H9 (cell line): ENCODE measurements around the gene LSM11. TPM values are rescaled to one million over a fixed set of nuclear protein-coding genes. Genes with fewer than 3 reads are reported as not detected.

Experiments
- DNase-seq: peaks from one replicate; pipeline ENCODE4 v3.0.0-alpha.2; 2017
- H2AFZ ChIP-seq: one replicate; pipeline ENCODE4 v1.6.1; 2013; ENCODE audit warnings: mild to moderate bottlenecking, low read length, control low read depth, moderate library complexity
- H2AK5ac ChIP-seq: 2 replicates; pipeline ENCODE4 v1.6.1; 2013; ENCODE audit warnings: low read length, control low read depth, mixed read lengths; ENCODE audit not compliant: insufficient read length
- H2BK120ac ChIP-seq: one replicate; pipeline ENCODE4 v1.6.1; 2013; ENCODE audit warnings: low read depth, mild to moderate bottlenecking, low read length, control low read depth, inconsistent platforms; ENCODE audit not compliant: poor library complexity, severe bottlenecking
- H2BK12ac ChIP-seq: 2 replicates; pipeline ENCODE4 v1.6.1; 2013; ENCODE audit warnings: low read length, control low read depth, mixed read lengths, low read depth; ENCODE audit not compliant: insufficient read length
- H2BK15ac ChIP-seq: 2 replicates; pipeline ENCODE4 v1.6.1; 2013; ENCODE audit warnings: low read depth, low read length, control low read depth
- H2BK20ac ChIP-seq: one replicate; pipeline ENCODE4 v1.6.1; 2013; ENCODE audit warnings: low read depth, mild to moderate bottlenecking, low read length, control low read depth, inconsistent platforms; ENCODE audit not compliant: poor library complexity, severe bottlenecking
- H2BK5ac ChIP-seq: 2 replicates; pipeline ENCODE4 v1.6.1; 2013; ENCODE audit warnings: low read length, control low read depth, mixed read lengths; ENCODE audit not compliant: insufficient read length
- H3K14ac ChIP-seq: 2 replicates; pipeline ENCODE4 v1.6.1; 2013; ENCODE audit warnings: low read length, control low read depth; ENCODE audit not compliant: insufficient read depth
- H3K18ac ChIP-seq: 2 replicates; pipeline ENCODE4 v1.6.1; 2013; ENCODE audit warnings: low read depth, mild to moderate bottlenecking, mixed read lengths, low read length, control low read depth; ENCODE audit not compliant: insufficient read length
- H3K23ac ChIP-seq: 2 replicates; pipeline ENCODE4 v1.6.1; 2013; ENCODE audit warnings: low read length, control low read depth, mixed read lengths, low read depth; ENCODE audit not compliant: insufficient read length
- H3K23me2 ChIP-seq: 2 replicates; pipeline ENCODE4 v1.6.1; 2013; ENCODE audit warnings: low read depth, mild to moderate bottlenecking, mixed read lengths, low read length, control low read depth; ENCODE audit not compliant: insufficient read length, poor library complexity, severe bottlenecking
- H3K27ac ChIP-seq: 2 replicates; pipeline ENCODE4 v1.5.1; 2013; ENCODE audit warnings: low read length, control low read depth, mixed read lengths, low read depth; ENCODE audit not compliant: insufficient read length
- H3K27me3 ChIP-seq: 2 replicates; pipeline ENCODE4 v1.6.1; 2013; ENCODE audit warnings: low read length, control low read depth, inconsistent platforms; ENCODE audit not compliant: insufficient read depth
- H3K4ac ChIP-seq: 2 replicates; pipeline ENCODE4 v1.6.1; 2013; ENCODE audit warnings: low read depth, mild to moderate bottlenecking, control low read depth, inconsistent platforms, low read length, moderate library complexity
- H3K4me1 ChIP-seq: 2 replicates; pipeline ENCODE4 v1.6.1; 2013; ENCODE audit warnings: low read length, control low read depth, inconsistent platforms; ENCODE audit not compliant: insufficient read depth
- H3K4me2 ChIP-seq: 2 replicates; pipeline ENCODE4 v1.6.1; 2013; ENCODE audit warnings: low read length, control low read depth, mixed read lengths; ENCODE audit not compliant: insufficient read length, insufficient read depth
- H3K56ac ChIP-seq: 2 replicates; pipeline ENCODE4 v1.6.1; 2013; ENCODE audit warnings: low read depth, mild to moderate bottlenecking, mixed read lengths, low read length, control low read depth; ENCODE audit not compliant: insufficient read length
- H3K79me1 ChIP-seq: 2 replicates; pipeline ENCODE4 v1.6.1; 2013; ENCODE audit warnings: low read depth, mild to moderate bottlenecking, moderate library complexity, low read length, control low read depth, inconsistent platforms; ENCODE audit not compliant: insufficient read depth, poor library complexity, severe bottlenecking
- H3K79me2 ChIP-seq: 2 replicates; pipeline ENCODE4 v1.6.1; 2013; ENCODE audit warnings: low read length, control low read depth, inconsistent platforms; ENCODE audit not compliant: insufficient read depth
- H3K9ac ChIP-seq: 2 replicates; pipeline ENCODE4 v1.6.1; 2013; ENCODE audit warnings: low read length, control low read depth, mixed read lengths; ENCODE audit not compliant: insufficient read length; ENCODE audit errors: extremely low read depth
- H3K9me3 ChIP-seq: one replicate; pipeline ENCODE4 v1.6.1; 2013; ENCODE audit warnings: low read depth, low read length, inconsistent platforms; ENCODE audit not compliant: control insufficient read depth
- H3T11ph ChIP-seq: one replicate; pipeline ENCODE4 v1.6.1; 2013; ENCODE audit warnings: mild to moderate bottlenecking, low read length, control low read depth, inconsistent platforms
- H4K20me1 ChIP-seq: one replicate; pipeline ENCODE4 v1.6.1; 2013; ENCODE audit not compliant: control insufficient read depth, insufficient read length, insufficient read depth
- H4K5ac ChIP-seq: 2 replicates; pipeline ENCODE4 v1.6.1; 2013; ENCODE audit warnings: low read depth, mild to moderate bottlenecking, mixed read lengths, low read length, control low read depth; ENCODE audit not compliant: insufficient read length
- H4K8ac ChIP-seq: replicated peaks from 2 replicates; pipeline ENCODE4 v1.6.1; 2013; ENCODE audit warnings: low read length, control low read depth, mixed read lengths, low read depth; ENCODE audit not compliant: insufficient read length
- H4K91ac ChIP-seq: 2 replicates; pipeline ENCODE4 v1.6.1; 2013; ENCODE audit warnings: low read depth, mild to moderate bottlenecking, moderate library complexity, mixed read lengths, low read length, control low read depth; ENCODE audit not compliant: insufficient read length
- H3K27ac Mint-ChIP-seq, 3 experiments: 2 replicates in 2 of 3; 3 replicates in 1 of 3; pipeline ENCODE4 v1.8.0; 2020 to 2021; ENCODE audit warnings: mixed read lengths in 3 of 3, mild to moderate bottlenecking in 1 of 3, moderate library complexity in 1 of 3
- H3K27me3 Mint-ChIP-seq: 2 replicates; pipeline ENCODE4 v1.8.0; 2021; ENCODE audit warnings: low read depth, mild to moderate bottlenecking, moderate library complexity, mixed read lengths
- H3K36me3 Mint-ChIP-seq, 3 experiments: 2 replicates in 2 of 3; 3 replicates in 1 of 3; pipeline ENCODE4 v1.8.0; 2020 to 2021; ENCODE audit warnings: low read depth in 3 of 3, mixed read lengths in 3 of 3; ENCODE audit not compliant: insufficient read depth in 1 of 3
- H3K4me1 Mint-ChIP-seq, 2 experiments: 2 replicates each; pipeline ENCODE4 v1.8.0; 2020; ENCODE audit warnings: mixed read lengths in 2 of 2
- H3K4me3 Mint-ChIP-seq, 2 experiments: 2 replicates in 1 of 2; 3 replicates in 1 of 2; pipeline ENCODE4 v1.8.0; 2020 to 2021; ENCODE audit warnings: mild to moderate bottlenecking in 2 of 2, mixed read lengths in 2 of 2, moderate library complexity in 1 of 2
- H3K9me3 Mint-ChIP-seq, 2 experiments: 2 replicates in 1 of 2; 3 replicates in 1 of 2; pipeline ENCODE4 v1.8.0; 2020; ENCODE audit warnings: mild to moderate bottlenecking in 2 of 2, mixed read lengths in 2 of 2, moderate library complexity in 1 of 2
- CTCF ChIP-seq: fragments of 200-600 bp; sonication (generic); conservative IDR thresholded peaks from 3 replicates; pipeline ENCODE4 v1.8.0; 2021; ENCODE audit warnings: antibody characterized with exemption, mild to moderate bottlenecking
- WGBS: extraction: QIAGEN DNeasy Blood & Tissue Kit; methylation state at CpG from one replicate; pipeline ENCODE4 v1.1.7; 2013; ENCODE audit warnings: missing lambda C conversion rate, low lambda C conversion rate, mixed read lengths; ENCODE audit not compliant: insufficient read length; ENCODE audit errors: extremely low coverage; 5-methylcytosine and 5-hydroxymethylcytosine counted together
- total RNA-seq: library from RNA; stranded (reverse); gene quantifications from 2 replicates; pipeline ENCODE4 v1.2.1, GENCODE V29; 2021

The LSM11 gene
- total RNA-seq, 1 experiment from 2014 or later = 4.7 TPM

DNA sequence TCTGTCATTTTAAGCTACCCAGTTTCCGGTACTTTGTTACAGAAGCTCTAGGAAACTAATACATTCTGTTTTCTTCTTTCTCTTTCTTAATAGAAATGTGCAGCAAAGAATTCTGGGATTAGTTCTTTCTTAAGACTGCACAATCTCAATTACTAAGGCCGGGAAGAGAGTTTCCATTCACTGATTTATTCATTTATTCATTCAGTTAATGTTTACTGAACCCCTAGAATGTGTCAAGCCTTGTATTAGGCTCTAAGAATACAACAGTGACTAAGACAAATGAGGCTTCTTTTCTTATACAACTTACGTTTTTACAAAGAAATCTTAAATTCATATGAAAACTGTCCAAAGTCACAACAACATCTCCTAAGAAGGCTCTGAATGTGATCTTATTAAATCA lies 39.8 kb upstream of the LSM11 start:
- Histone ChIP-seq H3K23ac (no peak overlapping the region), H4K8ac (no peak overlapping the region), H3K27me3 (no peaks in the 10 kb centered on the region), H3T11ph (no peak overlapping the region), H2AFZ (no peak overlapping the region), H2AK5ac (no peak overlapping the region), H3K23me2 (no peaks in the 10 kb centered on the region), H2BK120ac (no peak overlapping the region), H3K9ac (no peak overlapping the region), H2BK15ac (no peak overlapping the region), H3K9me3 (no peaks in the 10 kb centered on the region), H3K4me2 (no peak overlapping the region), H2BK12ac (no peak overlapping the region), H4K20me1 (no peaks in the 10 kb centered on the region), H2BK20ac (no peak overlapping the region), H3K27ac (no peak overlapping the region), H3K14ac (no peak overlapping the region), H3K56ac (no peak overlapping the region), H4K91ac (no peak overlapping the region), H3K18ac (no peak overlapping the region), H2BK5ac (no peak overlapping the region), H3K4ac (no peak overlapping the region), H3K4me1 (no peaks in the 10 kb centered on the region), H3K79me1 (no peaks in the 10 kb centered on the region), H3K79me2 (no peaks in the 10 kb centered on the region), H4K5ac (no peak overlapping the region)
- H3K4me1 Mint-ChIP-seq = no peaks in the 10 kb centered on the region
- no peak for TF ChIP-seq CTCF
- WGBS = no CpG with 5 or more reads among the region's 3 CpGs
- no peak overlapping the region for H3K4me3 Mint-ChIP-seq
- no peak overlapping the region for H3K27ac Mint-ChIP-seq
- peaks cover 3 to 12% (median 4%) of the 10 kb centered on the region in 3 experiments; a peak in 6 of 7 replicates for H3K36me3 Mint-ChIP-seq
- no peak for DNase-seq
- H3K27me3 Mint-ChIP-seq = no peaks in the 10 kb centered on the region; the same call in none of the 2 replicates
- H3K9me3 Mint-ChIP-seq = peaks cover 14 to 23% of the 10 kb centered on the region in 2 experiments
